ENCODE data around the gene OR2B6. TPM values are rescaled to one million over a fixed set of nuclear protein-coding genes. Genes with fewer than 3 reads are reported as not detected.
"Not testable (repeated sequence)": the region's sequence is repeated elsewhere in the genome, so short reads cannot be mapped to it uniquely, and the experiment has no call there.

OR2B6 gene
- not detected for total RNA-seq
- long read RNA-seq: 0 reads

- intact Hi-C loops (cut with micrococcal nuclease): no loop called here
- DNase-seq (no peak), ATAC-seq (no peak)
Measured at GRCh38 chr6:27956941-27957340, at the start of gene OR2B6. Gene OR2B6, plus strand, starts transcription at chr6:27957241. Its CDS starts 0 bp downstream, at chr6:27957241.

- intact Hi-C loops (cut with micrococcal nuclease): no loop called here
- ATAC-seq (no peak), DNase-seq (no peak)
Measured at GRCh38 chr6:27908017-27908416, 49.0 kb upstream of the OR2B6 start.

GRCh38 chr6:27911956-27912446 lies 45.0 kb upstream of the OR2B6 start, which contains the start of gene OR2B2:
Gene OR2B2, minus strand, starts transcription at chr6:27912396. Its CDS starts 77 bp downstream, at chr6:27912319.
- intact Hi-C loops (cut with micrococcal nuclease): no loop called here
- DNase-seq: no peak
- ATAC-seq: no peak

- DNase-seq (no peak), ATAC-seq (no peak)
- intact Hi-C loops (cut with micrococcal nuclease): no loop called here
Measured at GRCh38 chr6:27922949-27923348, 34.1 kb upstream of the OR2B6 start.

DNA sequence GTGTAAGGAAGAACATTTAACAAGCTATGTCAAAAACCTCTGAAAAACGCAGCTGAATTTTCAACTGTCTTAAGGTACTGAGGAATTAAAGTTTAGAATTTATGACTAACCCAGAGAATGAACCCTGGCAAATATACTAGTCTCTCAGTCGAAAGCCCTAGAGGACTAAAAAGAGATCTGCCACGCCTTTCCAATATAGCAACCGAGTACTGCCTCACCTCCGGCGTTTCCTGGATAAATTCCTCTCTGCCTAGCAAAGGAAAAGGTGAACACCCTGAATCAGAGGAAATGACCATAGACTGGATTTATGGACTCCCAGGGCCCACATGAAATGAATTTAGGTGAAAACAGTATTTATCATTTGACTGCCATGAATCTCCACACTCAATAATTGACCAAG lies 32.9 kb upstream of the OR2B6 start:
- no peak for DNase-seq
- ATAC-seq: no peak
- intact Hi-C loops (cut with micrococcal nuclease): no loop called here

DNA sequence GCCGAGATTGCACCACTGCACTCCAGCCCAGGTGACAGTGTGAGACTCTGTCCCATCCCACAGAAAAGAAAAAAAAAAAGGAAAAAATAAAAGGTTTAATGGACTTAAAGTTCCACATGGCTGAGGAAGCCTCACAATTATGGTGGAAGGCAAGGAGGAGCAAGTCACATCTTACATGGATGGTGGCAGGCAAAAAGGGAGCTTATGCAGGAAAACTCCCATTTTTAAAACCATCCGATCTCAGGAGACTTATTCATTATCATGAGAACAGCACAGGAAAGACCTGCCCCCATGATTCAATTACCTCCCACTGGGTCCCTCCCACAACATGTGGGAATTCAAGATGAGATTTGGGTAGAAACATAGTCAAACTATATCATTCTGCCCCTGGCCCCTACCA lies 29.0 kb upstream of the OR2B6 start:
- intact Hi-C loops (cut with micrococcal nuclease); ATAC-seq; DNase-seq: not testable (repeated sequence)

DNA sequence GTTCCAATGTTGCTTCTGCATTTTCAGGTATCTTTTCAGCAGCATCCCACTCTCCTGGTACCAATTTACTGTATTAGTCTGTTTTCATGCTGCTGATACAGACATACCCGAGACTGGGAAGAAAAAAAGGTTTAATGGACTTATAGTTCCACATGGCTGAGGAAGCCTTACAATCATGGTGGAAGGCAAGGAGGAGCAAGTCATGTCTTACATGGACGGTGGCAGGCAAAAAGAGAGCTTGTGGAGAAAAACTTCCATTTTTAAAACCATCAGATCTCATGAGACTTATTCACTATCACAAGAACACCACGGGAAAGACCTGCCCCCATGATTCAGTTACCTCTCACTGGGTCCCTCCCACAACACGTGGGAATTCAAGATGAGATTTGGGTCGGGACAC lies 27.1 kb upstream of the OR2B6 start:
- intact Hi-C loops (cut with micrococcal nuclease): not testable (repeated sequence)

DNA sequence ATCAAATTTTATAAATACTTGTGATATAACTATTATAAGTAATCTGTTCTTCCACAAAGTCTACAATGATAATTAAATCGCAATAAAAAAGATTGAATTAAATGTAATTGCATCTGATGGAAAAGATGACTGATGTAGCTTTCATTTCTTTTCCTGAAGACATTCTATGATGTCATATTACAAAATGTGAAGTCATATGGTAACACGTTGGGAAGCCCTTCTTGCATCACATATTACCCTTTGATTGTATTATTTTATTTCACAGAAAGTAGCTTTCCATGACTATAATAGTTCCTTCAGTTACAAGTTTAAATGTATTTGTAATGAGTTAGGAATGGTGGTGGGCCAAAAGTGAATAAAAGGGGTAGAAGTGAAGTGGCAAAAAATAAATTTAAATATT lies 25.8 kb upstream of the OR2B6 start:
- no peak for DNase-seq
- no peak for ATAC-seq
- intact Hi-C loops (cut with micrococcal nuclease): no loop called here

More for the DNA sequence above, 27.1 kb upstream of the OR2B6 start:
- not testable (repeated sequence) for ATAC-seq, DNase-seq

DNA sequence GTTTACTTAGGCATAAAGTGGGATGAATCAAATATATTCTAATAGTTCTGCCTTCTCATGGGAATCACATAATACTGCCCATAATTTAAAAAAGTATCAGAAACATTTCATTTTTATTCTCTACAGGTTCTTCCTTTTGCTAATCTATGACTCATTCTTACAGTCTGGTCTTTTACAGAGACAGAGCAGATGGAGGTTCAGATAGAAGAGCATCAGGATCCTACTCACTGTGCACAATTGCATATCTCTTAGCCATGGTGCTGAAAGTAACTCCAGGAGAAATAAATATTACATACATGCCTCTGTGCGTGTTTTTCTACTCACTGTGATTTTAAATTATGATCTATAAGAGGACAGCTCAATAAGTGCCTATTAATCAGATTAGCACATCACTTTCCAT lies 16.3 kb upstream of the OR2B6 start:
- DNase-seq (no peak), ATAC-seq (no peak)
- intact Hi-C loops (cut with micrococcal nuclease): no loop called here

DNA sequence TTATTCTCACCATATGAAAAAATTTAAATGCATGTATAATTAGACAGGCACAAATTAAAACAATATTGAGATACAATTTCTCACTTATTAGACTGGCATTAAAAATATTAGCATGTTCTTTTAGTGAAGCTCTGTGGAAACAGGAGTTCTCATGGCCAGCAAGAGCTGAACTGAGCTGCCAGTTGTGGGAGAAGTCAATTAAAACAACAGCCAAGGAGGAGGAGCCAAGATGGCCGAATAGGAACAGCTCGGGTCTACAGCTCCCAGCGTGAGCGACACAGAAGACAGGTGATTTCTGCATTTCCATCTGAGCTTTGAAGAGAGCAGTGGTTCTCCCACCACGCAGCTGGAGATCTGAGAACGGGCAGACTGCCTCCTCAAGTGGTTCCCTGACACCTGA lies 14.0 kb upstream of the OR2B6 start:
- DNase-seq; ATAC-seq; intact Hi-C loops (cut with micrococcal nuclease): not testable (repeated sequence)

GRCh38 chr6:27948237-27948636 lies 8.8 kb upstream of the OR2B6 start:
- intact Hi-C loops (cut with micrococcal nuclease): no loop called here
- ATAC-seq (no peak), DNase-seq (no peak)

DNA sequence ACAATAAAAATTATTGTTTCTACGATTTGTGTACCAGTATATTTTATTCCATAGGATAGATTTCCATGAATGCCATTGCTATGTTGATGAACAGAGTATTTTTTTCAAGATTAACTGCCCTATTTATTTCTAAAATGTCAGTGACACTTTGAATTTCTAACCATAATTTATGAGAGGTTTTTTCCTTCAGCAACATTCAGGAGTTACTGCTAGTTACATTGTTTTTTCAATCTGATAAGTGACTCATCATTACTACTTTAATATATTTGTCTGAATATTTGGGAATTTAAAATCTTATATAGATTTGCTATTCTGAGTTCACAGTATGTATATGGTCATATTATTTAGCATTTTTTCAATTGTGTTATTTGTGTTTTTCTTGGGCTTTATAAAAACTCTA lies 6.0 kb upstream of the OR2B6 start:
- intact Hi-C loops (cut with micrococcal nuclease): no loop called here

GRCh38 chr6:27957516-27957915 lies 475 bp downstream of the OR2B6 start:
- intact Hi-C loops (cut with micrococcal nuclease): no loop called here
- DNase-seq: no peak
- no peak for ATAC-seq

More for the DNA sequence above, 6.0 kb upstream of the OR2B6 start:
- ATAC-seq: no peak
- no peak for DNase-seq

GRCh38 chr6:27962506-27962905 lies 5.5 kb downstream of the OR2B6 start:
- intact Hi-C loops (cut with micrococcal nuclease): no loop called here
- ATAC-seq (no peak), DNase-seq (no peak)

DNA sequence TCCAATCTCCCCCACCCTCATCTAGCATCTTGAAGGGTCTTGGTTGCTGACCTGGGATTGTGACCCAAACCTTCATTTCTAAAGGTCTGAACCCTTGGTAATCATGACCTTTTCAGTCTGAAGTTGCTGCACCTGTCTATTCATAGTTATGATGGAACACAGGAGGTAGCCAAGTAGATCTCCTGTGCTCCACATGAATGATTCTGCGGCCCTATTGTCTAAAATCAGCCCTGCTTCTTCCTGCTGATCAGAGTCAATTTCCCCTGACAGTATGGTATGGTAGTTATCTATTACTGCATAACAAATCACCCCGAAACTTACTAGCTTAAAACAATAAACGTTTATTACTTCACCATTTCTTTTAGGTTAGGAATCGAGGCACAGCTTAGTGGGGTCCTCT lies 9.0 kb downstream of the OR2B6 start:
- DNase-seq (no peak), ATAC-seq (no peak)
- intact Hi-C loops (cut with micrococcal nuclease): no loop called here

- ATAC-seq: no peak
- intact Hi-C loops (cut with micrococcal nuclease): no loop called here
- DNase-seq: no peak
Measured at GRCh38 chr6:27966816-27967426, 9.9 kb downstream of the OR2B6 start.

DNA sequence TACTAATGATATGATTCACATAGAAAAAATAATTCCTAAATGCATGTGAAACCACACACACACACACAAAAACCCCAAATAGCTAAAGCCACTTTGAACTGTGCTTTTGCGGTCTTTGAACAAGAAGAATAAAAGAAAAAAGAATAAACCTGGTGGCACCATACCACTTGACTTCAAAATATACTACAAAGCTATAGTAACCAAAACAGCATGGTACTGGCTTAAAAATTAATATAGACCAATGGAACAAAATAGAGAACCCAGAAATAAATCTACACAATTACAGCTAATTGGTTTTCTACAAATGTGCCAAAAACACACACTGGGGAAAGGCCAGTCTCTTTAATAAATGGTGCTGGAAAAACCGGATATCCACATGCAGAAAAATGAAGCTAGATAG lies 13.4 kb downstream of the OR2B6 start:
- ATAC-seq (no peak), DNase-seq (no peak)
- intact Hi-C loops (cut with micrococcal nuclease): no loop called here

DNA sequence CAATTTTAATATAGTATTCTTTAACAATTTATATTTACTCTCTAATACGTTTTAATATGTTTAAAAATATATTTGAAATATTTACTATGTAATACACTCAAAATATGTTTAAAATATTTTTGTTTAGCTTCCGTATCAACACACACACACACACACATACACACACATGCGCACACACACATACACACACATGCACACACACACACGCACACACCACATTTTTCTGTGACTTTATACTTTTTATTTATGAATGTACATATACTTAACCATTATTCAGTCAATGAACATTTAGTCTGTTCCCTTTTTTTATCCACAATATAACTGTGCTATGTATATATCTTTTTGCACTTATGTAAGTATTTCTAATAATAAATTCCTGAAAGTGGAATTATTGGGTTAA lies 15.7 kb downstream of the OR2B6 start:
- ATAC-seq (no peak), DNase-seq (no peak)
- intact Hi-C loops (cut with micrococcal nuclease): no loop called here

GRCh38 chr6:27977387-27977786 lies 20.3 kb downstream of the OR2B6 start:
- DNase-seq (no peak), ATAC-seq (no peak)
- intact Hi-C loops (cut with micrococcal nuclease): no loop called here

DNA sequence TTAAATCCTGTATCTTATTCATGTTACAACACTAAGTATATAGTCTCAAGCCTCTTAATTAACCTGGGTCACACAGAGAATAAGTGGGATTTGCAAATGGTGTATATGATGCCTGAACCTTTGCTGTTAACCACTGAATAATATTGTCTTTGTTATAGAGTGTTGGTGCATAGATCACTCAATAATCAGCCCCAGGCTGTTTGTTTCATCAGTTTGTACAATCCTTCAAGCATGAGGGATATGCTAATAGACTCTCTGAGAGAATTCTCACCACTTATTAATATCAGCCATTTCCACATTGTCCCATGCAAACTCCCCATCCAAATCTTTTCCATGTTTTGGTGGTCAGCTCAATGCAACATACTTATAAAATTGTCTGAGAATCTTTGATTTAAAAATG lies 21.7 kb downstream of the OR2B6 start:
- intact Hi-C loops (cut with micrococcal nuclease): no loop called here
- no peak for ATAC-seq
- no peak for DNase-seq

DNA sequence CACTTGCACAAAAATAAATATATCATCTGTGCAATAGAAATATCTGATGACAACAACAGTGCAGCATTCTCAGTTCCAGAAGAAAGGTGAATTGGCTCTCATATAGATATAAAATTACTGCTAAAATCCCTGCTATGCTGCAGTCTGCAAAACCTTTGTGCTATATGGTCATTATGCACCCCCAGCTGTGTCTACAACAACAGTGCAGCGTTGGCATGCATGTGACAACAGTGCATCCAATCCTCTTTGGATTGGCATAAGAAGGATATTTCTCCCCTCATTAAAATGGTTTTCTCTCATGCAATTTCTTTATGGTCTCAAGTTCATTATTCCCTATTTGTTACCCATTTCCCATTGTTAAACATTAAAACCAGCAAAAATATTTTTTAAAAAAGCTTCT lies 23.1 kb downstream of the OR2B6 start:
- no peak for DNase-seq
- no peak for ATAC-seq
- intact Hi-C loops (cut with micrococcal nuclease): no loop called here
